ENCODE data around the gene SLC45A3. TPM values are rescaled to one million over a fixed set of nuclear protein-coding genes. Genes with fewer than 3 reads are reported as not detected.

SLC45A3 gene
- total and polyA plus RNA-seq, 5 donors: 1.5 to 3.6 (median 2.1) TPM

Other genes starting within 250 kb of the SLC45A3 start
- gene BLACAT1, start 224.5 kb downstream of the SLC45A3 start, total RNA-seq: under 1 TPM in 1 of 4 donors, not detected in 3; 0.09 TPM
- 0.07 TPM for gene BLACAT1, start 224.5 kb downstream of the SLC45A3 start, polyA plus RNA-seq
- gene CDK18, start 175.8 kb downstream of the SLC45A3 start, total RNA-seq: 100 to 1,000 TPM in 3 of 4 donors, 10 to 100 TPM in 1; 80.2 to 148 (median 141) TPM
- gene CDK18, start 175.8 kb downstream of the SLC45A3 start, polyA plus RNA-seq: 150 TPM
- gene ELK4, start 48.5 kb downstream of the SLC45A3 start, total RNA-seq: 10 to 100 TPM; 39.7 to 45.0 (median 43.2) TPM
- gene ELK4, start 48.5 kb downstream of the SLC45A3 start, polyA plus RNA-seq: 6.3 TPM
- gene NUCKS1, start 69.7 kb upstream of the SLC45A3 start, total RNA-seq: 100 to 1,000 TPM; 224 to 277 (median 251) TPM
- 89.9 TPM for gene NUCKS1, start 69.7 kb upstream of the SLC45A3 start, polyA plus RNA-seq
- 10 to 100 TPM; 19.3 to 24.8 (median 21.4) TPM for gene RAB29, start 95.0 kb upstream of the SLC45A3 start, total RNA-seq
- 10.6 TPM for gene RAB29, start 95.0 kb upstream of the SLC45A3 start, polyA plus RNA-seq
- 100 to 1,000 TPM; 235 to 420 (median 330) TPM for gene SLC41A1, start 132.7 kb upstream of the SLC45A3 start, total RNA-seq
- 187 TPM for gene SLC41A1, start 132.7 kb upstream of the SLC45A3 start, polyA plus RNA-seq
- 1 to 10 TPM in 3 of 4 donors, under 1 TPM in 1; 0.64 to 2.2 (median 1.6) TPM for gene PM20D1, start 169.6 kb upstream of the SLC45A3 start, total RNA-seq
- gene PM20D1, start 169.6 kb upstream of the SLC45A3 start, polyA plus RNA-seq: 1.0 TPM

All from right cardiac atrium (tissue), 5 donors.